Bronchial epithelial cell (primary cell): ENCODE data around the gene CHEK1. TPM values are rescaled to one million over a fixed set of nuclear protein-coding genes. Genes with fewer than 3 reads are reported as not detected.

Experiments used
- DNase-seq: peaks from one replicate; pipeline ENCODE4 v3.0.0-alpha.2; 2010; ENCODE audit warnings: low read depth
- FAIRE-seq: peaks from 2 replicates; lab custom pipeline; 2011; peaks lifted over from hg19 to GRCh38; lab: Jason Lieb, UNC
- H3K27me3 ChIP-seq: 2 replicates; pipeline ENCODE4 v1.5.1; 2011; ENCODE audit warnings: low read length; ENCODE audit not compliant: control insufficient read depth, insufficient read depth
- H3K36me3 ChIP-seq: 2 replicates; pipeline ENCODE4 v1.5.1; 2011; ENCODE audit warnings: low read length; ENCODE audit not compliant: control insufficient read depth, insufficient read depth
- H3K4me3 ChIP-seq: 2 replicates; pipeline ENCODE4 v1.5.1; 2011; ENCODE audit warnings: mild to moderate bottlenecking, low read depth, low read length, control low read depth
- CTCF ChIP-seq: IDR thresholded peaks from 2 replicates; pipeline ENCODE4 v1.5.1; 2011; ENCODE audit warnings: mild to moderate bottlenecking, moderate library complexity, low read length, control low read depth, inconsistent platforms; ENCODE audit not compliant: insufficient read depth, severe bottlenecking
- total RNA-seq: library from RNA; depleted of rRNA; stranded (reverse); fragments of >200 nt; gene quantifications from 2 replicates; pipeline ENCODE4 v1.2.1, GENCODE V29; 2014

CHEK1 gene
- total RNA-seq, 1 donor from 2014 or later = 4.7 TPM

DNA sequence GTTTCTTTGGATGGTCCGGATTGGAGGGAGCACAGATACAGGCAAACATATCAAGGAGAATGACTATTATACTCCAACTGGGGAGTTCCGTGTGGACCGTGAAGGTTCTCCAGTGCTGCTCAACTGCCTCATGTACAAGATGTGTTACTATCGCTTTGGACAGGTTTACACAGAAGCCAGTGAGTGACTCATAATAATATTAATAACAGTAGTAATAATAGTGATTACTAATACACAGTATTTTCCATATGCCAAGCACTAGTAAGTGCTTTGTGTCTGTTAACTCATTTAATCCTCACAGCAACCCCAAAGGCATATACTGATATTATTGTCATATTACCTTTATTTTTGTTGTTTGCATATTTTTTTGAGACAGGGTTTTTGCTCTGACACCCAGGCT is 6.6 kb upstream of the CHEK1 start:
- FAIRE-seq (no peak), DNase-seq (peak; percentile 23)
- Histone ChIP-seq H3K27me3 (no peaks in the 10 kb centered on the region), H3K4me3 (no peak overlapping the region), H3K36me3 (peaks cover 13% of the 10 kb centered on the region)
- TF ChIP-seq CTCF = no peak

DNA sequence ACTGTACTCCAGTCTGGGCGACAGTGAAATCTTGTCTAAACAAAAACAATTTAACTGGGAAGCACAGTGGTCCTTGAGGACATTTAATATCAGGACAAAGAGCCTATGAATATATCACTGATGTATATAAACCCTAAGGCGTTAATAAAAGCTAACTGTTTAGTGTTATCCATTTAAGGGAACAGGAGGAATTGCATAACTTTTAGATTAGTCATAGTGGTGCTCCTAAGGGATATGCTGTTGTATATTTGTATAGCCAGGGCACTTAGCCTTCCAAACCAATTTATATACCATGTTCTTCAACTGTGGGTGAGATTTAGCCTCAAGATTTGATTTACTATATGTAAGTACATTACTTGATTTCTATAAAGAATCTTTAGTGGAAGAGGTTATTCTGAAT is 3.0 kb upstream of the CHEK1 start:
- TF ChIP-seq CTCF = no peak
- no peaks in the 10 kb centered on the region for H3K27me3 ChIP-seq
- no peak overlapping the region for H3K4me3 ChIP-seq
- DNase-seq = peak; percentile 79
- no peak for FAIRE-seq
- peaks cover 4% of the 10 kb centered on the region for H3K36me3 ChIP-seq

- H3K4me3 ChIP-seq = no peak overlapping the region
- peaks cover 3% of the 10 kb centered on the region for H3K36me3 ChIP-seq
- TF ChIP-seq CTCF = no peak
- no peak for FAIRE-seq
- no peak for DNase-seq
- no peaks in the 10 kb centered on the region for H3K27me3 ChIP-seq
Observed at GRCh38 chr11:125623064-125623463, 1.9 kb upstream of the CHEK1 start.

GRCh38 chr11:125625225-125625629 is 264 bp downstream of the CHEK1 start:
- TF ChIP-seq CTCF = no peak
- FAIRE-seq (no peak), DNase-seq (no peak)
- Histone ChIP-seq H3K4me3 (peak overlapping the region; percentile 72), H3K36me3 (no peaks in the 10 kb centered on the region), H3K27me3 (no peaks in the 10 kb centered on the region)

DNA sequence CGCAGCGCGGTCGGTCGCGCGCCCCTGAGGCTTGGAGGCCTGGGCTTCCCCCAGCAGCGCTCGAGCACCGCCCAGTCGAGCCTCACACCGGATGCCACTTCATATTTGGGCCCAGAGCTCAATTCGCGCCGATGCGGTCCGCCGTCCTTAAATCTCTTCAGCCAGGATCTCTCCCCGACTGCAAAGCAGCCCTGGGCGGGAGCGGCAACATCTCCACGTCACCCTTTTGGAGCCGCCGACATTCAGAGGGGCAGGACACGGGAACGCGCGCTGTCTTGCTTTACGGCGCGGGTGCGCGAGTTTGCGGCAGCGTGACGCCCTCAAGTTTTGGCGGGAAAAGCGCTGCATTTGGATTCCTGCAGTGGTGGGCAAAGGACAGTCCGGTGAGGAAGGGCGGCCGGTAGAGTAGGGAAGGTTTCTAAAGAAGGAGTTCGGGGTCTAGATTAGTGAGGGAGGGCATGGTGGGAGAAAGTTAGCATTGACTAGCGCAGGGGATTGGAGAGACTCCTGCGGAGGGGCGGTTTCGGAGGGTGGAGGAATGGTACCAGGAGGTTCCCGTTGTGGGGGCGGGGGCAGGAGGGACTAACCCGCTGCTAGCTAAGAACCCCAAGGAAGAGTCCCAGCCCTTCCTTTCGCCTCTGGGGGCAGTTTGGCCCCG is 796 bp downstream of the CHEK1 start:
- Histone ChIP-seq H3K27me3 (no peaks in the 10 kb centered on the region), H3K36me3 (no peaks in the 10 kb centered on the region), H3K4me3 (peak overlapping the region; percentile 72)
- no peak for TF ChIP-seq CTCF
- FAIRE-seq (no peak), DNase-seq (peak; percentile 77)
